HG03045 (cell line): ENCODE measurements around the gene KIAA0825.
"Not testable (repeated sequence)": the region's sequence is repeated elsewhere in the genome, so short reads cannot be mapped to it uniquely, and the experiment has no call there.

Experiments used
- ATAC-seq: cut with Tn5 transposase; IDR thresholded peaks from one replicate; pipeline ENCODE4 v1.9.1; 2021; ENCODE audit warnings: mild to moderate bottlenecking, moderate library complexity; ENCODE audit not compliant: unreplicated experiment

The KIAA0825 gene

GRCh38 chr5:94595281-94595840, 23.0 kb downstream of the KIAA0825 start:
- no peak for ATAC-seq

GRCh38 chr5:94577466-94578245, 40.7 kb downstream of the KIAA0825 start:
- peak; percentile 80 for ATAC-seq

- no peak for ATAC-seq
Measured at GRCh38 chr5:94575196-94575595, 43.2 kb downstream of the KIAA0825 start.

GRCh38 chr5:94573349-94573748, 45.1 kb downstream of the KIAA0825 start:
- ATAC-seq = not testable (repeated sequence)

- no peak for ATAC-seq
Measured at GRCh38 chr5:94571415-94571814, 47.0 kb downstream of the KIAA0825 start.

- ATAC-seq = no peak
Measured at GRCh38 chr5:94564812-94565211, 53.6 kb downstream of the KIAA0825 start.

GRCh38 chr5:94562327-94562971, 56.0 kb downstream of the KIAA0825 start:
- ATAC-seq = no peak

- ATAC-seq = no peak
Measured at GRCh38 chr5:94558028-94558427, 60.4 kb downstream of the KIAA0825 start.

- no peak for ATAC-seq
Measured at GRCh38 chr5:94551858-94552257, 66.5 kb downstream of the KIAA0825 start.

GRCh38 chr5:94545870-94546625, 72.4 kb downstream of the KIAA0825 start:
- ATAC-seq = no peak

GRCh38 chr5:94544875-94545547, 73.4 kb downstream of the KIAA0825 start:
- no peak for ATAC-seq

GRCh38 chr5:94544031-94544650, 74.3 kb downstream of the KIAA0825 start:
- no peak for ATAC-seq

- ATAC-seq = no peak
Measured at GRCh38 chr5:94540856-94541494, 77.4 kb downstream of the KIAA0825 start.

GRCh38 chr5:94538260-94538659, 80.1 kb downstream of the KIAA0825 start:
- ATAC-seq = no peak

- ATAC-seq = no peak
Measured at GRCh38 chr5:94526706-94527105, 91.7 kb downstream of the KIAA0825 start.

- no peak for ATAC-seq
Measured at GRCh38 chr5:94524841-94525697, 93.3 kb downstream of the KIAA0825 start.

GRCh38 chr5:94523018-94523417, 95.4 kb downstream of the KIAA0825 start:
- no peak for ATAC-seq

GRCh38 chr5:94522117-94522516, 96.3 kb downstream of the KIAA0825 start:
- ATAC-seq = no peak
